Measurements from ENCODE around the gene HMGCL. TPM values are rescaled to one million over a fixed set of nuclear protein-coding genes. Genes with fewer than 3 reads are reported as not detected.

The HMGCL gene
- polyA plus RNA-seq, 1 donor (not counting 4 experiments of a cell fraction or from before 2014, with no cell fraction given): 24.1 TPM

GRCh38 chr1:23838401-23838866 lies 13.2 kb upstream of the HMGCL start:
- no peaks in the 10 kb centered on the region for H4K20me1 ChIP-seq (ENCODE audit: control insufficient read depth, extremely low read depth, insufficient read depth, low read length)
- H3K9me1 ChIP-seq (ENCODE audit: control insufficient read depth, extremely low read depth, insufficient read depth, low read length): no peaks in the 10 kb centered on the region
- FAIRE-seq (no peak), DNase-seq (ENCODE audit: low read depth, low spot score) (no peak)
- no peaks in the 10 kb centered on the region for H3K36me3 ChIP-seq (ENCODE audit: control insufficient read depth in 2 of 2, extremely low read depth in 1 of 2, insufficient read depth in 2 of 2, low read length in 2 of 2)
- no peak overlapping the region for H3K27ac ChIP-seq (ENCODE audit: control insufficient read depth, insufficient read depth, low read length)
- peak overlapping the region; percentile 73 for H2AFZ ChIP-seq (ENCODE audit: control insufficient read depth, low read length)
- H3K9me3 ChIP-seq (ENCODE audit: control insufficient read depth, low read depth, low read length): no peaks in the 10 kb centered on the region
- no peaks in the 10 kb centered on the region for H3K79me2 ChIP-seq (ENCODE audit: control insufficient read depth, insufficient read depth, low read length)
- H3K4me2 ChIP-seq (ENCODE audit: control insufficient read depth, extremely low read depth, insufficient read depth, low read depth, low read length): peak overlapping the region; percentile 78
- TF ChIP-seq CTCF (optimal IDR thresholded peaks at IDR 0.05 in 1 of 3, IDR thresholded peaks at IDR 0.05 in 1 of 3, conservative IDR thresholded peaks at IDR 0.05 in 1 of 3; ENCODE audit: extremely low read depth in 1 of 3, insufficient read depth in 2 of 3, low read length in 3 of 3): no peak
- no peak for TF ChIP-seq EZH2 (IDR thresholded peaks at IDR 0.05; ENCODE audit: low read length)
- peaks cover 3% of the 10 kb centered on the region for H3K4me1 ChIP-seq (ENCODE audit: control insufficient read depth, extremely low read depth, insufficient read depth, low read length)
- H3K4me3 ChIP-seq (ENCODE audit: control insufficient read depth in 2 of 3, extremely low read depth in 1 of 3, insufficient read depth in 2 of 3, low read depth in 1 of 3, low read length in 3 of 3): peak overlapping the region in 2 of 3 experiments; percentile 47 to 50
- peaks cover 6% of the 10 kb centered on the region for H3K27me3 ChIP-seq (ENCODE audit: control insufficient read depth, extremely low read depth, insufficient read depth, low read length)
- H3K9ac ChIP-seq (ENCODE audit: control insufficient read depth, extremely low read depth, insufficient read depth, low read length): no peak overlapping the region
- dilution Hi-C loops (cut with MboI; ENCODE audit: extremely low pct_ligation_motif_present, low sequenced_read_pairs): no loop called here

- H2AFZ ChIP-seq (ENCODE audit: control insufficient read depth, low read length): no peak overlapping the region
Observed at GRCh38 chr1:23837908-23838307, 12.7 kb upstream of the HMGCL start.

More at GRCh38 chr1:23837908-23838307, 12.7 kb upstream of the HMGCL start:
- peaks cover 3% of the 10 kb centered on the region for H3K4me1 ChIP-seq (ENCODE audit: control insufficient read depth, extremely low read depth, insufficient read depth, low read length)
- no peak for FAIRE-seq
- no peak for DNase-seq (ENCODE audit: low read depth, low spot score)
- H3K4me2 ChIP-seq (ENCODE audit: control insufficient read depth, extremely low read depth, insufficient read depth, low read depth, low read length): peak overlapping the region; percentile 78
- no peak overlapping the region for H3K27ac ChIP-seq (ENCODE audit: control insufficient read depth, insufficient read depth, low read length)
- peaks cover 6% of the 10 kb centered on the region for H3K27me3 ChIP-seq (ENCODE audit: control insufficient read depth, extremely low read depth, insufficient read depth, low read length)
- H3K9me1 ChIP-seq (ENCODE audit: control insufficient read depth, extremely low read depth, insufficient read depth, low read length): no peaks in the 10 kb centered on the region
- no peak overlapping the region for H3K9ac ChIP-seq (ENCODE audit: control insufficient read depth, extremely low read depth, insufficient read depth, low read length)
- H3K36me3 ChIP-seq (ENCODE audit: control insufficient read depth in 2 of 2, extremely low read depth in 1 of 2, insufficient read depth in 2 of 2, low read length in 2 of 2): no peaks in the 10 kb centered on the region
- dilution Hi-C loops (cut with MboI; ENCODE audit: extremely low pct_ligation_motif_present, low sequenced_read_pairs): no loop called here
- H3K79me2 ChIP-seq (ENCODE audit: control insufficient read depth, insufficient read depth, low read length): no peaks in the 10 kb centered on the region
- H4K20me1 ChIP-seq (ENCODE audit: control insufficient read depth, extremely low read depth, insufficient read depth, low read length): no peaks in the 10 kb centered on the region
- H3K9me3 ChIP-seq (ENCODE audit: control insufficient read depth, low read depth, low read length): no peaks in the 10 kb centered on the region
- TF ChIP-seq CTCF (optimal IDR thresholded peaks at IDR 0.05 in 1 of 3, IDR thresholded peaks at IDR 0.05 in 1 of 3, conservative IDR thresholded peaks at IDR 0.05 in 1 of 3; ENCODE audit: extremely low read depth in 1 of 3, insufficient read depth in 2 of 3, low read length in 3 of 3) (no peak), EZH2 (IDR thresholded peaks at IDR 0.05; ENCODE audit: low read length) (no peak)
- H3K4me3 ChIP-seq (ENCODE audit: control insufficient read depth in 2 of 3, extremely low read depth in 1 of 3, insufficient read depth in 2 of 3, low read depth in 1 of 3, low read length in 3 of 3): peak overlapping the region in 1 of 3 experiments; percentile 47

All from keratinocyte (primary cell).